GM23338 (cell line): Measurements from ENCODE around the gene USF2. TPM values are rescaled to one million over a fixed set of nuclear protein-coding genes. Genes with fewer than 3 reads are reported as not detected.

ENCODE experiments used
- ATAC-seq: fragments of 200-7000 bp; cut with Tn5 transposase; 3 replicates; pipeline ENCODE4 v1.9.1; 2020
- DNase-seq: peaks from one replicate; pipeline ENCODE4 v3.0.0-alpha.2; 2015; ENCODE audit warnings: low spot score
- H2AFZ ChIP-seq: fragments of 200-600 bp; sonication (generic); 2 replicates; pipeline ENCODE4 v1.8.0; 2016; ENCODE audit warnings: antibody characterized with exemption, mild to moderate bottlenecking, moderate library complexity
- H3F3A ChIP-seq: fragments of 200-600 bp; sonication (generic); replicated peaks from 2 replicates; pipeline ENCODE4 v1.8.0; 2017; ENCODE audit warnings: antibody characterized with exemption, mixed run types, low read depth
- H3K27ac ChIP-seq: fragments of 200-600 bp; sonication (generic); 2 replicates; pipeline ENCODE4 v1.6.1; 2016; ENCODE audit warnings: low read depth
- H3K27me3 ChIP-seq: fragments of 200-600 bp; sonication (generic); 2 replicates; pipeline ENCODE4 v1.8.0; 2016; ENCODE audit warnings: mild to moderate bottlenecking, mixed run types, moderate library complexity; ENCODE audit not compliant: insufficient read depth
- H3K36me3 ChIP-seq: fragments of 200-600 bp; sonication (generic); 2 replicates; pipeline ENCODE4 v1.8.0; 2016; ENCODE audit warnings: mild to moderate bottlenecking; ENCODE audit not compliant: insufficient read depth
- H3K4me1 ChIP-seq: fragments of 200-600 bp; sonication (generic); 2 replicates; pipeline ENCODE4 v1.8.0; 2016; ENCODE audit warnings: mild to moderate bottlenecking, moderate library complexity; ENCODE audit not compliant: insufficient read depth
- H3K4me2 ChIP-seq: fragments of 200-600 bp; sonication (generic); 2 replicates; pipeline ENCODE4 v1.7.1; 2017; ENCODE audit warnings: mixed run types
- H3K4me3 ChIP-seq: fragments of 200-600 bp; sonication (generic); 2 replicates; pipeline ENCODE4 v1.6.1; 2016; ENCODE audit warnings: mixed run types
- H3K79me2 ChIP-seq: fragments of 200-600 bp; sonication (generic); replicated peaks from 2 replicates; pipeline ENCODE4 v1.8.0; 2017; ENCODE audit warnings: mild to moderate bottlenecking; ENCODE audit not compliant: insufficient read depth
- H3K9me2 ChIP-seq: fragments of 200-600 bp; sonication (generic); 2 replicates; pipeline ENCODE4 v1.8.0; 2017; ENCODE audit not compliant: insufficient read depth
- H4K20me1 ChIP-seq: fragments of 200-600 bp; sonication (generic); replicated peaks from 2 replicates; pipeline ENCODE4 v1.8.0; 2017; ENCODE audit warnings: mild to moderate bottlenecking; ENCODE audit not compliant: insufficient read depth
- H3K27ac Mint-ChIP-seq: 2 replicates; pipeline ENCODE4 v1.8.0; 2020; ENCODE audit warnings: inconsistent platforms, mild to moderate bottlenecking, moderate library complexity, mixed read lengths
- H3K27me3 Mint-ChIP-seq: 3 replicates; pipeline ENCODE4 v1.8.0; 2022; ENCODE audit warnings: low read depth, mild to moderate bottlenecking, moderate library complexity, mixed read lengths, inconsistent platforms; ENCODE audit not compliant: insufficient read depth, poor library complexity
- H3K36me3 Mint-ChIP-seq: 3 replicates; pipeline ENCODE4 v1.8.0; 2021; ENCODE audit warnings: low read depth, mild to moderate bottlenecking, inconsistent platforms, moderate library complexity, mixed read lengths
- H3K4me1 Mint-ChIP-seq: 3 replicates; pipeline ENCODE4 v1.8.0; 2020; ENCODE audit warnings: mild to moderate bottlenecking, inconsistent platforms, mixed read lengths
- H3K4me3 Mint-ChIP-seq: 3 replicates; pipeline ENCODE4 v1.8.0; 2021; ENCODE audit warnings: moderate library complexity, mild to moderate bottlenecking, inconsistent platforms, mixed read lengths
- H3K9me3 Mint-ChIP-seq: 3 replicates; pipeline ENCODE4 v1.8.0; 2020; ENCODE audit warnings: moderate library complexity, mild to moderate bottlenecking, inconsistent platforms, mixed read lengths
- EZH2 ChIP-seq: fragments of 200-600 bp; sonication (generic); IDR thresholded peaks from one replicate; pipeline ENCODE4 v1.8.0; 2017; ENCODE audit warnings: antibody characterized with exemption, mild to moderate bottlenecking, low read depth; ENCODE audit not compliant: unreplicated experiment
- NANOG ChIP-seq: IDR thresholded peaks from 2 replicates; pipeline ENCODE4 v1.6.1; 2016; ENCODE audit warnings: antibody characterized with exemption, borderline replicate concordance
- POLR2AphosphoS5 ChIP-seq: IDR thresholded peaks from 2 replicates; pipeline ENCODE4 v1.6.1; 2016; ENCODE audit warnings: antibody characterized with exemption, low read depth
- STAT1 ChIP-seq: IDR thresholded peaks from one replicate; pipeline ENCODE4 v1.6.1; 2016; ENCODE audit warnings: antibody characterized with exemption; ENCODE audit not compliant: unreplicated experiment
- ZNF114 ChIP-seq: fragments of 250-450 bp; sonication (Bioruptor Pico); IDR thresholded peaks from 2 replicates; pipeline ENCODE4 v1.5.0; 2020; ENCODE audit warnings: mild to moderate bottlenecking, moderate library complexity
- polyA plus RNA-seq: library from polyadenylated mRNA; unstranded; fragments of >200 nt; fragmentation: Nextera tagmentation; extraction: Ambion mirVana; gene quantifications from 2 replicates; pipeline ENCODE4 v1.2.1, GENCODE V29; 2016
- total RNA-seq: library from RNA; depleted of rRNA; stranded (reverse); fragments of >200 nt; shearing (Covaris generic); gene quantifications from 2 replicates; pipeline ENCODE4 v1.2.3, GENCODE V29; 2014
- TF ChIP-seq, protein P1 (sequence below), 2 experiments: fragments of 200-600 bp in 1 of 2; sonication (generic) in 1 of 2; conservative IDR thresholded peaks; 2 replicates each; pipeline versions ENCODE4 v1.5.1 to v1.6.1; 2016 to 2017; ENCODE audit warnings: antibody characterized with exemption in 2 of 2, low read depth in 2 of 2, mild to moderate bottlenecking in 2 of 2, moderate library complexity in 1 of 2
- TF ChIP-seq, protein P2 (sequence below): IDR thresholded peaks from one replicate; pipeline ENCODE4 v1.6.1; 2018; ENCODE audit warnings: antibody characterized with exemption; ENCODE audit not compliant: unreplicated experiment

Gene USF2
- total and polyA plus RNA-seq, 2 experiments from 2014 or later, result 28.9 to 60.5 TPM

DNA sequence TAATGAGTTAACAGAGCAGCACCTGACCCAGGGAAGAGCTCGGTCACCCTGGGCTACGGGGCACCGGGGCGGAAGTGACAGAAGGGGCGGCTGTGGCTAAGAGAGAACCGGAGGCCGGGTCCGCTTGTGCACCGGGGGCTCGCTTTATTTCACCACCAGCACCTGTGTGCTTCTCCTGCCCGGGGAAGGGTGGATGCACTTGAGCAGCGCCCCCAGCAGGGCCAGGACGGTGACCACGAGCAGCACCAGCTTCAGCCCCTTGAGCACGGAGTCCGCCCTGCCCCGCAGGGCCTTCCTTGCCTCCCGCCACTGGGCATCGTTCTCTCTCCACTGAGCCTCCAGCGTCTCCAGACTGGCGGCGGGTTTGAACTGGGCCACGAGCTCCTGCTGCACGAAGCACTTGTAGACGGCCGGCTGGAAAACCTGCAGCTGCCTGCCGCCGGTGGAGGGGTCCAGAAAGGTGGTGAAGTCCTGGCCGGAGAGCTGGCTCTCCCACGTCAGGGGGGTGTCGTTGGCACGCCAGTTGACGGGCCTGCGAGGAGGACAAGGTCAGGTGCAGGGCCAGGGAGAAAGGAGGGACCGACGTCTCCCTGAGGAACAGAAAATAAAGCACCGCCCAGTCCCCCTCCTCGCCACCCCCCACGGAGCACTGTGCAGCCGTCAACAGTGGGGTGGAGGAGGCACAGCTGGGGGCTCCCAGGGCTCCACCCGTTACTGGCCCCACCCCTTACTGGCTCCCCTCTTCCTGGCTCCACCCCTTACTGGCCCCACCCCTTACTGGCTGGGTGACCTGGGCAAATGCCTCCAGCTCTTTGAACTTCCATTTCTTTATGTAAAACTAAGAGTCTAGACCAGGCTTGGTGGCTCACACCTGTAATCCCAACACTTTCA, 43.8 kb upstream of the USF2 start:
- Mint-ChIP-seq H3K4me3 (no peak overlapping the region), H3K4me1 (peaks cover 17% of the 10 kb centered on the region), H3K9me3 (peaks cover 8% of the 10 kb centered on the region; the same call in 1 of the 3 replicates), H3K36me3 (peaks cover 5% of the 10 kb centered on the region; the same call in 1 of the 3 replicates), H3K27ac (no peak overlapping the region), H3K27me3 (peaks cover 18% of the 10 kb centered on the region)
- Histone ChIP-seq H3K4me2 (peak overlapping the region; percentile 79), H3K27me3 (no peaks in the 10 kb centered on the region), H4K20me1 (no peaks in the 10 kb centered on the region), H3K4me1 (no peaks in the 10 kb centered on the region), H3F3A (no peaks in the 10 kb centered on the region), H3K79me2 (no peaks in the 10 kb centered on the region), H3K9me2 (peaks cover 10% of the 10 kb centered on the region; the same call in 1 of the 2 replicates), H2AFZ (peak overlapping the region; percentile 96), H3K27ac (no peak overlapping the region), H3K36me3 (no peaks in the 10 kb centered on the region; the same call in 1 of the 2 replicates), H3K4me3 (peak overlapping the region; percentile 50; the same call in 1 of the 2 replicates)
- TF ChIP-seq POLR2AphosphoS5 (0 out of 2 replicates have a peak, but pooled peaks have one; percentile 14), NANOG (no peak), EZH2 (no peak), ZNF114 (CRISPR knock-in tag) (no peak), STAT1 (no peak)
- TF ChIP-seq, protein P1, sequence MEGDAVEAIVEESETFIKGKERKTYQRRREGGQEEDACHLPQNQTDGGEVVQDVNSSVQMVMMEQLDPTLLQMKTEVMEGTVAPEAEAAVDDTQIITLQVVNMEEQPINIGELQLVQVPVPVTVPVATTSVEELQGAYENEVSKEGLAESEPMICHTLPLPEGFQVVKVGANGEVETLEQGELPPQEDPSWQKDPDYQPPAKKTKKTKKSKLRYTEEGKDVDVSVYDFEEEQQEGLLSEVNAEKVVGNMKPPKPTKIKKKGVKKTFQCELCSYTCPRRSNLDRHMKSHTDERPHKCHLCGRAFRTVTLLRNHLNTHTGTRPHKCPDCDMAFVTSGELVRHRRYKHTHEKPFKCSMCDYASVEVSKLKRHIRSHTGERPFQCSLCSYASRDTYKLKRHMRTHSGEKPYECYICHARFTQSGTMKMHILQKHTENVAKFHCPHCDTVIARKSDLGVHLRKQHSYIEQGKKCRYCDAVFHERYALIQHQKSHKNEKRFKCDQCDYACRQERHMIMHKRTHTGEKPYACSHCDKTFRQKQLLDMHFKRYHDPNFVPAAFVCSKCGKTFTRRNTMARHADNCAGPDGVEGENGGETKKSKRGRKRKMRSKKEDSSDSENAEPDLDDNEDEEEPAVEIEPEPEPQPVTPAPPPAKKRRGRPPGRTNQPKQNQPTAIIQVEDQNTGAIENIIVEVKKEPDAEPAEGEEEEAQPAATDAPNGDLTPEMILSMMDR (conservative IDR thresholded peaks at IDR 0.05; ENCODE audit: low read depth in 2 of 2), result peak; percentile 49 to 77
- ATAC-seq (peak; percentile 85), DNase-seq (peak; percentile 76)

DNA sequence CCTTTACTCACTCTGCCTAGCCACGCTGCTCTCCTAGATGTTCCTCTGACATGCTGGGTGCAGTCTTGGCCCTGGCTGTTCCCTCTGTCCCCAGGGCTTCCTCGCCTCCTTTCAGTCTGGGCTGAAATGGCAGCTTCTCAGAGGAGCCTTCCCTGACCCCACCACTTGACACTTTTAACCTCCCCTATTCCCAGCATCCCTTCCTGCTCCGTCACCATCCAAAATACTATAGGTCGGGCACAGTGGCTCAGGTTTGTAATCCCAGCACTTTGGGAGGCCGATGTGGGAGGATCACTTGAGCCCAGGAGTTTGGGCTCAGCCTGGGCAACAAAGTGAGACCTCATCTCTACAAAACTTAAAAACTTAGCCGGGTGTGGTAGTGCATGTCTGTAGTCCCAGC, 42.8 kb upstream of the USF2 start:
- peak overlapping the region; percentile 79; the same call in 1 of the 2 replicates for H3K4me2 ChIP-seq

More for the DNA sequence above, 42.8 kb upstream of the USF2 start:
- no peak for DNase-seq
- TF ChIP-seq, protein P2, sequence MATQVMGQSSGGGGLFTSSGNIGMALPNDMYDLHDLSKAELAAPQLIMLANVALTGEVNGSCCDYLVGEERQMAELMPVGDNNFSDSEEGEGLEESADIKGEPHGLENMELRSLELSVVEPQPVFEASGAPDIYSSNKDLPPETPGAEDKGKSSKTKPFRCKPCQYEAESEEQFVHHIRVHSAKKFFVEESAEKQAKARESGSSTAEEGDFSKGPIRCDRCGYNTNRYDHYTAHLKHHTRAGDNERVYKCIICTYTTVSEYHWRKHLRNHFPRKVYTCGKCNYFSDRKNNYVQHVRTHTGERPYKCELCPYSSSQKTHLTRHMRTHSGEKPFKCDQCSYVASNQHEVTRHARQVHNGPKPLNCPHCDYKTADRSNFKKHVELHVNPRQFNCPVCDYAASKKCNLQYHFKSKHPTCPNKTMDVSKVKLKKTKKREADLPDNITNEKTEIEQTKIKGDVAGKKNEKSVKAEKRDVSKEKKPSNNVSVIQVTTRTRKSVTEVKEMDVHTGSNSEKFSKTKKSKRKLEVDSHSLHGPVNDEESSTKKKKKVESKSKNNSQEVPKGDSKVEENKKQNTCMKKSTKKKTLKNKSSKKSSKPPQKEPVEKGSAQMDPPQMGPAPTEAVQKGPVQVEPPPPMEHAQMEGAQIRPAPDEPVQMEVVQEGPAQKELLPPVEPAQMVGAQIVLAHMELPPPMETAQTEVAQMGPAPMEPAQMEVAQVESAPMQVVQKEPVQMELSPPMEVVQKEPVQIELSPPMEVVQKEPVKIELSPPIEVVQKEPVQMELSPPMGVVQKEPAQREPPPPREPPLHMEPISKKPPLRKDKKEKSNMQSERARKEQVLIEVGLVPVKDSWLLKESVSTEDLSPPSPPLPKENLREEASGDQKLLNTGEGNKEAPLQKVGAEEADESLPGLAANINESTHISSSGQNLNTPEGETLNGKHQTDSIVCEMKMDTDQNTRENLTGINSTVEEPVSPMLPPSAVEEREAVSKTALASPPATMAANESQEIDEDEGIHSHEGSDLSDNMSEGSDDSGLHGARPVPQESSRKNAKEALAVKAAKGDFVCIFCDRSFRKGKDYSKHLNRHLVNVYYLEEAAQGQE, result no peak
- no peaks in the 10 kb centered on the region for H3F3A ChIP-seq
- H3K9me2 ChIP-seq, result 0 out of 2 replicates have a peak, but pooled peaks cover 3% of the 10 kb centered on the region
- H3K27me3 Mint-ChIP-seq, result peaks cover 16% of the 10 kb centered on the region
- H3K79me2 ChIP-seq, result no peaks in the 10 kb centered on the region
- no peak overlapping the region for H3K4me3 Mint-ChIP-seq
- no peaks in the 10 kb centered on the region; the same call in 1 of the 2 replicates for H3K36me3 ChIP-seq
- no peak overlapping the region for H3K27ac ChIP-seq
- H3K4me3 ChIP-seq, result no peak overlapping the region
- no peak overlapping the region for H3K27ac Mint-ChIP-seq
- peaks cover 12% of the 10 kb centered on the region for H3K4me1 Mint-ChIP-seq
- H4K20me1 ChIP-seq, result no peaks in the 10 kb centered on the region
- H3K27me3 ChIP-seq, result no peaks in the 10 kb centered on the region
- H3K36me3 Mint-ChIP-seq, result no peaks in the 10 kb centered on the region; the same call in 2 of the 3 replicates
- H3K9me3 Mint-ChIP-seq, result peaks cover 5% of the 10 kb centered on the region; the same call in 1 of the 3 replicates
- no peak for ATAC-seq
- no peaks in the 10 kb centered on the region for H3K4me1 ChIP-seq
- H2AFZ ChIP-seq, result no peak overlapping the region
